Tibial nerve (tissue), 4 donors: Measurements from ENCODE around the gene ZNRD2. TPM values are rescaled to one million over a fixed set of nuclear protein-coding genes. Genes with fewer than 3 reads are reported as not detected.
A peak's percentile ranks its signal among the peaks of the same experiment; 100 is the strongest.

Source experiments
- DNase-seq, 2 donors: peaks; one replicate each; pipeline ENCODE4 v3.0.0-alpha.2; 2019; ENCODE audit warnings: low spot score in 2 of 2
- H3K27ac ChIP-seq, 4 donors: fragments of 200-600 bp; sonication (generic) in 3 of 4; one replicate each; pipeline ENCODE4 v1.5.1; 2017 to 2019; ENCODE audit warnings: mild to moderate bottlenecking in 1 of 4
- H3K27me3 ChIP-seq, 2 donors: fragments of 200-600 bp; sonication (generic) in 1 of 2; one replicate each; pipeline versions ENCODE4 v1.5.1 to v1.6.0; 2017 to 2019
- H3K36me3 ChIP-seq, 3 donors: fragments of 200-600 bp; sonication (generic); one replicate each; pipeline ENCODE4 v1.5.1; 2018 to 2019
- H3K4me1 ChIP-seq, 4 donors: fragments of 200-600 bp; sonication (generic) in 3 of 4; one replicate each; pipeline ENCODE4 v1.5.1; 2017 to 2019
- H3K4me3 ChIP-seq, 4 donors: fragments of 200-600 bp; sonication (generic) in 3 of 4; one replicate each; pipeline ENCODE4 v1.5.1; 2017 to 2019; ENCODE audit warnings: mild to moderate bottlenecking in 1 of 4, moderate library complexity in 1 of 4
- H3K9me3 ChIP-seq, 4 donors: fragments of 200-600 bp; sonication (generic) in 3 of 4; one replicate each; pipeline ENCODE4 v1.5.1; 2017 to 2019
- CTCF ChIP-seq, 5 experiments: fragments of 200-600 bp in 3 of 5; fragments of 450-650 bp in 2 of 5; sonication (generic) in 3 of 5; IDR thresholded peaks; one replicate each; pipeline ENCODE4 v1.5.1; 2016 to 2019; ENCODE audit warnings: antibody characterized with exemption in 5 of 5, mild to moderate bottlenecking in 3 of 5, moderate library complexity in 2 of 5
- EP300 ChIP-seq, 2 donors: sonication (generic); formaldehyde crosslinking; IDR thresholded peaks; one replicate each; pipeline ENCODE4 v1.6.1; 2017; ENCODE audit warnings: antibody characterized with exemption in 2 of 2, mild to moderate bottlenecking in 1 of 2
- POLR2A ChIP-seq, 2 donors: fragments of 450-650 bp; IDR thresholded peaks; one replicate each; pipeline ENCODE4 v1.6.1; 2017; ENCODE audit warnings: antibody characterized with exemption in 2 of 2, mild to moderate bottlenecking in 2 of 2, moderate library complexity in 2 of 2
- WGBS, 2 donors: methylation state at CpG; one replicate each; pipeline ENCODE4 v1.1.5; 2018; 5-methylcytosine and 5-hydroxymethylcytosine counted together
- total RNA-seq, 4 donors: library from RNA; depleted of rRNA; stranded (reverse); fragments of >200 nt; gene quantifications; one replicate each; pipeline ENCODE4 v1.1.0, GENCODE V29; 2016

ZNRD2 gene
- total RNA-seq, 4 donors from 2014 or later: 49.6 to 70.8 (median 56.5) TPM

- Histone ChIP-seq H3K4me1 (peaks cover 0 to 47% (median 21%) of the 10 kb centered on the region in 4 donors), H3K9me3 (no peaks in the 10 kb centered on the region), H3K4me3 (no peak overlapping the region), H3K27me3 (no peaks in the 10 kb centered on the region), H3K27ac (peak overlapping the region in 2 of 4 donors; percentile 52 to 68), H3K36me3 (peaks cover 0 to 80% (median 14%) of the 10 kb centered on the region in 3 donors)
- 64 to 74% methylated on average over 7 of the region's 12 CpGs for WGBS, 2 donors
- TF ChIP-seq EP300 (IDR thresholded peaks at IDR 0.05): no peak
- DNase-seq: no peak
Observed at GRCh38 chr11:65536412-65537295, 33.6 kb upstream of the ZNRD2 start.

DNA sequence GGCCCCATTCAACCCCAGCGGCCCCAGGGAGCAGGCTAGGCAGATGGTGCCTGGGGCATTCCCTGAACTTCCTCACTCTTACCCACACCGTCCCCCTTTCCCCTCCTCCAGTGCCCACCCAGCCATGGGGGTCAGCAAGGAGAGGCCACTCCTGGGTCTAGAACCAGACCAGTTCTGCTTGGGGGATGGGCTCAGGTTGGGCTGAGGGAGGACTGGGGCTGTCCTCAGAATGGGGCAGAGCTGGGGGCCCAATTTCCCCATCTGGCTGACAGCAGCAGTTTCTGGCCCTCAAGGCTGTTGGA is 33.0 kb upstream of the ZNRD2 start:
- H3K36me3 ChIP-seq: peaks cover 0 to 74% (median 9%) of the 10 kb centered on the region in 3 donors
- H3K27me3 ChIP-seq: no peaks in the 10 kb centered on the region
- DNase-seq: no peak
- WGBS, 2 donors: 51 to 77% methylated on average over 2 of the region's 2 CpGs
- H3K4me1 ChIP-seq: peaks cover 0 to 52% (median 23%) of the 10 kb centered on the region in 4 donors
- no peaks in the 10 kb centered on the region for H3K9me3 ChIP-seq
- no peak overlapping the region for H3K4me3 ChIP-seq
- H3K27ac ChIP-seq: peak overlapping the region in 2 of 4 donors; percentile 52 to 68
- TF ChIP-seq POLR2A (IDR thresholded peaks at IDR 0.05) (no peak), EP300 (IDR thresholded peaks at IDR 0.05) (no peak), CTCF (IDR thresholded peaks at IDR 0.05) (no peak)

DNA sequence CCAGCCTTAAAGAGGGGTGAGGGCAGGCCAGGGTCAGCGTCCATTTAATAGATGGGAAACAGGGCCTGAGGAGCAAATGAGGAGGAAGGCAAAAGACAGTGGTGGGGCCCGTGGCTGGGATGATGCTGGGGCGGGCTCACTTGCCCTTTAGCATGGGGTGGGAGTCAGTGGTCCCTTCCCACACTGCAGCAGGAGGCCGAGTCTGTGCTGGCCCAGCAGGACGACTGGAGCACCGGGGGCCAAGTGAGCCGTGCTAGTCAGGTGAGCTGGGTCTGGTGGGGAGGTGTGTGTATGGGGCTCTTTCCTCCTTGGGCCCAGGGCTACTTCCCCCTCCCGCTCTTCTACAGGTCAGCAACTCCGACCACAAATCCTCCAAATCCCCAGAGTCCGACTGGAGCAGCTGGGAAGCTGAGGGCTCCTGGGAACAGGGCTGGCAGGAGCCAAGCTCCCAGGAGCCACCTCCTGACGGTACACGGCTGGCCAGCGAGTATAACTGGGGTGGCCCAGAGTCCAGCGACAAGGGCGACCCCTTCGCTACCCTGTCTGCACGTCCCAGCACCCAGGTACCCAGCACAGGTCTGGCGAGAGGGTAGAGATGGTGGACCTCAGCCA is 32.6 kb upstream of the ZNRD2 start:
- no peaks in the 10 kb centered on the region for H3K27me3 ChIP-seq
- H3K4me1 ChIP-seq: peaks cover 0 to 52% (median 23%) of the 10 kb centered on the region in 4 donors
- no peaks in the 10 kb centered on the region for H3K9me3 ChIP-seq
- peaks cover 0 to 73% (median 9%) of the 10 kb centered on the region in 3 donors for H3K36me3 ChIP-seq
- no peak overlapping the region for H3K4me3 ChIP-seq
- TF ChIP-seq CTCF (IDR thresholded peaks at IDR 0.05) (no peak), POLR2A (IDR thresholded peaks at IDR 0.05) (no peak), EP300 (IDR thresholded peaks at IDR 0.05) (no peak)
- 71 to 74% methylated on average over 16 to 18 of the region's 18 CpGs for WGBS, 2 donors
- DNase-seq: no peak
- H3K27ac ChIP-seq: peak overlapping the region in 2 of 4 donors; percentile 17 to 68

GRCh38 chr11:65538232-65538914 is 31.9 kb upstream of the ZNRD2 start:
- Histone ChIP-seq H3K9me3 (no peaks in the 10 kb centered on the region), H3K4me3 (no peak overlapping the region), H3K36me3 (peaks cover 0 to 73% (median 9%) of the 10 kb centered on the region in 3 donors), H3K27me3 (no peaks in the 10 kb centered on the region), H3K4me1 (peaks cover 0 to 52% (median 23%) of the 10 kb centered on the region in 4 donors), H3K27ac (peak overlapping the region in 1 of 4 donors; percentile 88)
- 81 to 83% methylated on average over 28 to 34 of the region's 43 CpGs for WGBS, 2 donors
- no peak for DNase-seq
- TF ChIP-seq EP300 (IDR thresholded peaks at IDR 0.05): no peak
- no peak for TF ChIP-seq POLR2A (IDR thresholded peaks at IDR 0.05)
- no peak for TF ChIP-seq CTCF (IDR thresholded peaks at IDR 0.05)

DNA sequence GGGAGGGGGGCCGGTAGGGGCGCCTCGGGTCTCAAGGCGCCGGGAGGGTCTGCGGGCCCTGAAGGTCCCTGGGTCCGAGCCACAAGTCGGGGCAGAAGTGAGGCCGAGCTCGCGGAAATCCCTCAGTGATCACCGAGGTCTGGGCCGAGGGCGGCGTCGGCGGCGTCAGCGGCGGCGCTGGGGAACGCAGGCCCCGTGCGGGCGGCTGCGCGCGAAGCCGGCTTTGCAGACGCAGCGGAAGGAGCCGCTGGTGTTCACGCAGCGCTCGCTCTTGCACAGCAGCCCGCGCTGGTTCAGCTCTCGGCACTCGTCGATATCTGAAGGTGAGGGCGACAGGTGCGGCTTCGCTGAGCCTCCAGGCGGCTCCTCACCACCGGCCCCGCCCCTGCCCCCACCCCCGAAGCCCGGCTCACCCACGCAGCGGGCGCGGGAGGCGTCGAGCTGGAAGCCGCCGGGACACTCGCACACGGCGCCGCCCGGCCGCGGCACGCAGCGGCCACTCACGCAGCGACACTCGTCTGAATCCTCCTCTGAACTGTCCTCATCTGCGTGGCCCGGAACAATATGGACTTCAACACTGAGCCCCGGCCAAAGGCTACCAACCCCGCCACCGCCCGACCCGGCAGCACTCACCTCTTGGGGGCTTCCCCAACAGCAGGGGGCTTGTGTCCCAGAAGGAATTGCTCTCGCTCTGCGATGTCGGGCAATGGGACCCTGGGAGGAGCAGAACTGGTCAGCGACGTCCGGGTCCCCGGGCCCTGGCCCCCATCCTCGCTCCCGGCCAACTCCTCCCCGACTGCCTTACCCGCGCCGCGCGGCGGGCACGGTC is 31.1 kb upstream of the ZNRD2 start:
- no peak for TF ChIP-seq CTCF (IDR thresholded peaks at IDR 0.05)
- TF ChIP-seq EP300 (IDR thresholded peaks at IDR 0.05): no peak
- no peak for TF ChIP-seq POLR2A (IDR thresholded peaks at IDR 0.05)
- WGBS, 2 donors: 81 to 83% methylated on average over 37 to 71 of the region's 92 CpGs
- peak overlapping the region; percentile 35 to 62 (median 56) for H3K4me3 ChIP-seq
- DNase-seq: no peak
- H3K36me3 ChIP-seq: peaks cover 0 to 73% (median 7%) of the 10 kb centered on the region in 3 donors
- no peaks in the 10 kb centered on the region for H3K9me3 ChIP-seq
- peaks cover 0 to 52% (median 23%) of the 10 kb centered on the region in 4 donors for H3K4me1 ChIP-seq
- peak overlapping the region; percentile 75 to 93 (median 88) for H3K27ac ChIP-seq
- H3K27me3 ChIP-seq: no peaks in the 10 kb centered on the region
